Calu3 (cell line): ENCODE data around the gene IFNGR2. TPM values are rescaled to one million over a fixed set of nuclear protein-coding genes. Genes with fewer than 3 reads are reported as not detected.

Experiments used
- BruUV-seq: library from RNA; stranded (reverse); fragments of 400-500 nt; replicated peaks from 2 replicates; lab custom pipeline; 2021; lab: Mats Ljungman, UMichigan
- CTCF ChIA-PET: fragments of 300-600 bp; sonication (Branson Sonifier 250); formaldehyde crosslinking; loops from one replicate; lab custom pipeline; 2022; ENCODE audit warnings: antibody characterized with exemption; lab: Charles Lee
- DNase-seq: peaks from one replicate; pipeline ENCODE4 v3.0.0; 2022
- H3K27ac Mint-ChIP-seq: one replicate; pipeline ENCODE4 v1.8.0; 2022; ENCODE audit warnings: mixed read lengths; ENCODE audit not compliant: unreplicated experiment
- H3K27me3 Mint-ChIP-seq: one replicate; pipeline ENCODE4 v1.8.0; 2022; ENCODE audit warnings: mixed read lengths; ENCODE audit not compliant: unreplicated experiment
- H3K36me3 Mint-ChIP-seq: one replicate; pipeline ENCODE4 v1.8.0; 2022; ENCODE audit warnings: mild to moderate bottlenecking, moderate library complexity, mixed read lengths; ENCODE audit not compliant: insufficient read depth, unreplicated experiment
- H3K4me1 Mint-ChIP-seq: one replicate; pipeline ENCODE4 v1.8.0; 2022; ENCODE audit warnings: mild to moderate bottlenecking, low read depth, mixed read lengths; ENCODE audit not compliant: unreplicated experiment
- H3K4me3 Mint-ChIP-seq: one replicate; pipeline ENCODE4 v1.8.0; 2022; ENCODE audit warnings: mild to moderate bottlenecking, low read depth, moderate library complexity, mixed read lengths; ENCODE audit not compliant: unreplicated experiment
- H3K9me3 Mint-ChIP-seq: one replicate; pipeline ENCODE4 v1.8.0; 2022; ENCODE audit warnings: low read depth, mixed read lengths; ENCODE audit not compliant: unreplicated experiment
- CTCF ChIP-seq: fragments of 200-600 bp; IDR thresholded peaks from one replicate; pipeline ENCODE4 v1.8.0; 2022; ENCODE audit warnings: antibody characterized with exemption; ENCODE audit not compliant: unreplicated experiment
- intact Hi-C: fragments of 100-400 bp; cut with micrococcal nuclease; formaldehyde crosslinking; loops from one replicate; pipeline ENCODE4 v1.10.0; 2022; ENCODE audit not compliant: unreplicated experiment
- total RNA-seq: library from RNA; stranded (reverse); gene quantifications from 2 replicates; pipeline ENCODE4 v1.2.3, GENCODE V29; 2022

IFNGR2 gene
- total RNA-seq, 1 experiment from 2014 or later = 59.8 TPM

DNA sequence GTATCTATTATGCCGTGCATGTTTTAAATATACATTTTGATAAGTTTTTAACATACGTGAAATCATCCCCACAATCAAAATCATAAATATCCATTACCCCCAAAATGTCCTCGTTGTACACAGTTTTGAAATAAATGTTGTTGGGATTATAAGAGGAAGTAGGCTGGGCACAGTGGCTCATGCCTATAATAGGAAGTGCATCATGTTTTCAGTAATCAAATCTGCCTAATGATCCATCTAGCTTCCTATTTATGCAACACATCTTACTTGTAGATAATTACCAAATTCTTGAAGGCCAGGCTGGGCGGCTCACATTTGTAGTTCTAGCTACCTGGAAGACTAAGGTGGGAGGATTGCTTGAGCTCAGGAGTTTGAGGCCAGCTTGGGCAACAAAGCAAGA, 15.0 kb upstream of the IFNGR2 start:
- Mint-ChIP-seq H3K9me3 (no peaks in the 10 kb centered on the region), H3K27ac (no peak overlapping the region), H3K4me3 (no peak overlapping the region), H3K4me1 (peaks cover 5% of the 10 kb centered on the region), H3K36me3 (no peaks in the 10 kb centered on the region), H3K27me3 (no peaks in the 10 kb centered on the region)
- intact Hi-C loops = no loop called here
- BruUV-seq = no TSS peak
- DNase-seq = no peak
- CTCF ChIA-PET = interaction anchor here (0.6 kb wide), 1 partner anchor 51 kb away, joined by 3 read pairs; no protein-coding TSS in a partner anchor
- no peak for TF ChIP-seq CTCF

DNA sequence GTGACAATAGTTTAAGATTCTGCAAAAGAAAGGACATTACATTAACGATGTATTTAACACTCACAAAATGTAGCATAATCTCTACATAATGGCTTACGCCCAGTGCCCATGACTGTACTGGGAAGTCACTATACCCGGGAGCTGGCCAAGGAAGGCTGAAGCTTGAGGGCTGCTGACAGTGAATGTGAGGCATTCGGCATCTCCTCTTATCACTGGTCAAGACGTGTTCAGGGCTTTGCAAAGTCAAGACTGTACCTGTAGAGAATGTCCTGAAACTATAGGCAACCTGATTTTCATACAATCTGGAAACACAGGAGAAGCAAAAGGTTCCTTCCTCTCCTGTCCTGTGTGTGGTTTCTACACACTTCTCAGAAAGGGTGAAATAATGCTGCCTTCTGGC, 12.7 kb upstream of the IFNGR2 start:
- H3K4me3 Mint-ChIP-seq = no peak overlapping the region

GRCh38 chr21:33391656-33392055, 11.6 kb upstream of the IFNGR2 start:
- H3K9me3 Mint-ChIP-seq = no peaks in the 10 kb centered on the region
- H3K36me3 Mint-ChIP-seq = no peaks in the 10 kb centered on the region
- CTCF ChIA-PET = no interaction called here
- intact Hi-C loops = no loop called here
- no peak overlapping the region for H3K27ac Mint-ChIP-seq
- no peak for TF ChIP-seq CTCF
- BruUV-seq = no TSS peak
- H3K4me1 Mint-ChIP-seq = no peaks in the 10 kb centered on the region
- H3K4me3 Mint-ChIP-seq = no peak overlapping the region
- no peaks in the 10 kb centered on the region for H3K27me3 Mint-ChIP-seq
- no peak for DNase-seq

More for the DNA sequence above, 12.7 kb upstream of the IFNGR2 start:
- Mint-ChIP-seq H3K27me3 (no peaks in the 10 kb centered on the region), H3K36me3 (no peaks in the 10 kb centered on the region), H3K27ac (no peak overlapping the region), H3K4me1 (no peaks in the 10 kb centered on the region), H3K9me3 (no peaks in the 10 kb centered on the region)
- TF ChIP-seq CTCF = no peak
- intact Hi-C loops = no loop called here
- CTCF ChIA-PET = no interaction called here
- no TSS peak for BruUV-seq
- no peak for DNase-seq

DNA sequence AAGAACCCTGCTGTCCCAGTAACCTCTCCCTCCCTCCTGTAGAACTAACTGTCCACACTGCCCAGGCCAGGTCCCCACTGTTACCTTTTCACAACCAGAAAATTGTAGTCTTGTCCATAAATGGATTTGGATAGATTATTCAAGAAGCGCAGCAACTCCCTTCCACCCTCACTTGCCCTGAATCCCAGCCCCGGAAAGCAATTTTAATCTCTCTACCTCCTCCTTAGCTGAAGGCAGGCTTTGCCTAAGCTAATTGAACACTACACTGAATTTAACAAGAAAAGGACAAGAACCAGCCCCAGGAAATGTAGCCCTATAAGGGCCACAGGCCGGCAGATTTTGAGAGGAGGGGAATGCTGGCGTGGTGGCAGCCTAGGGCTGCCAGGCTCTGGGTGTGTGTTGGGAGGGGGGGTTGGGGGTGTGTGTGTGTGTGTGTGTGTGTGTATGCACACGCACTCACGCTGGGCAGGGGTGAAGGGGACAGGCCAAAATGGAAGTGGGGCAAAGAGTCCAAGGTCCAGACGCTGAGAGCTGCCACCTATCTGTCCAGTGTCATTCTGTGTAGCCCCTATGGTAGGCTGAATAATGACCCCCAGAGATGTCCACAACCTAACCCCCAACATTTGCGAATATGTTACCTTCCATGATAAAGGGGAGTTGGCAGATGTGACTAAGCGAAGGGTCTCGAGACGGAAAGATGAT, 10.8 kb upstream of the IFNGR2 start:
- DNase-seq = no peak
- H3K4me1 Mint-ChIP-seq = no peaks in the 10 kb centered on the region
- CTCF ChIA-PET = no interaction called here
- intact Hi-C loops = no loop called here
- H3K27ac Mint-ChIP-seq = no peak overlapping the region
- TF ChIP-seq CTCF = no peak
- no peak overlapping the region for H3K4me3 Mint-ChIP-seq
- H3K36me3 Mint-ChIP-seq = no peaks in the 10 kb centered on the region
- no TSS peak for BruUV-seq
- no peaks in the 10 kb centered on the region for H3K9me3 Mint-ChIP-seq
- H3K27me3 Mint-ChIP-seq = no peaks in the 10 kb centered on the region
